ENCODE results near the gene KCNJ1.

- no peak for TF ChIP-seq CTCF (conservative IDR thresholded peaks at IDR 0.05; ENCODE audit: low read depth, low read length)
- no peak for TF ChIP-seq EZH2 (IDR thresholded peaks at IDR 0.05; ENCODE audit: low read length, unreplicated experiment)
Measured at GRCh38 chr11:128894286-128894681, 27.2 kb upstream of the KCNJ1 start.
